ENCODE data around the gene DENND4B. TPM values are rescaled to one million over a fixed set of nuclear protein-coding genes. Genes with fewer than 3 reads are reported as not detected.

The DENND4B gene, protein sequence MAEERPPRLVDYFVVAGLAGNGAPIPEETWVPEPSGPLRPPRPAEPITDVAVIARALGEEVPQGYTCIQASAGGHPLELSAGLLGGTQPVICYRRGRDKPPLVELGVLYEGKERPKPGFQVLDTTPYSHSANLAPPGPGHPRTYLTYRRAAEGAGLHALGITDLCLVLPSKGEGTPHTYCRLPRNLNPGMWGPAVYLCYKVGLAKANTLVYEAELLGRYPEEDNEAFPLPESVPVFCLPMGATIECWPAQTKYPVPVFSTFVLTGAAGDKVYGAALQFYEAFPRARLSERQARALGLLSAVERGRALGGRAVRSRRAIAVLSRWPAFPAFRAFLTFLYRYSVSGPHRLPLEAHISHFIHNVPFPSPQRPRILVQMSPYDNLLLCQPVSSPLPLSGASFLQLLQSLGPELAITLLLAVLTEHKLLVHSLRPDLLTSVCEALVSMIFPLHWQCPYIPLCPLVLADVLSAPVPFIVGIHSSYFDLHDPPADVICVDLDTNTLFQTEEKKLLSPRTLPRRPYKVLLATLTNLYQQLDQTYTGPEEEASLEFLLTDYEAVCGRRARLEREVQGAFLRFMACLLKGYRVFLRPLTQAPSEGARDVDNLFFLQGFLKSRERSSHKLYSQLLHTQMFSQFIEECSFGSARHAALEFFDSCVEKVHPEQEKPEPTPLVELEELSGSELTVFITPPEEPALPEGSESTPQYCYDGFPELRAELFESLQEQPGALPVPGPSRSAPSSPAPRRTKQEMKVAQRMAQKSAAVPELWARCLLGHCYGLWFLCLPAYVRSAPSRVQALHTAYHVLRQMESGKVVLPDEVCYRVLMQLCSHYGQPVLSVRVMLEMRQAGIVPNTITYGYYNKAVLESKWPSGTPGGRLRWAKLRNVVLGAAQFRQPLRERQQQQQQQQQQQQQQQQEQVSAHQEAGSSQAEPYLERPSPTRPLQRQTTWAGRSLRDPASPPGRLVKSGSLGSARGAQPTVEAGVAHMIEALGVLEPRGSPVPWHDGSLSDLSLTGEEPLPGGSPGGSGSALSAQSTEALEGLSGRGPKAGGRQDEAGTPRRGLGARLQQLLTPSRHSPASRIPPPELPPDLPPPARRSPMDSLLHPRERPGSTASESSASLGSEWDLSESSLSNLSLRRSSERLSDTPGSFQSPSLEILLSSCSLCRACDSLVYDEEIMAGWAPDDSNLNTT (N-terminal part only)
- total RNA-seq: 21.6 and 33.1 TPM in 2 replicates

GRCh38 chr1:153946622-153947241, at the start of gene DENND4B:
Gene DENND4B (minus strand): TSS chr1:153946718. CDS start chr1:153944374, 2,344 bp downstream.

DNA sequence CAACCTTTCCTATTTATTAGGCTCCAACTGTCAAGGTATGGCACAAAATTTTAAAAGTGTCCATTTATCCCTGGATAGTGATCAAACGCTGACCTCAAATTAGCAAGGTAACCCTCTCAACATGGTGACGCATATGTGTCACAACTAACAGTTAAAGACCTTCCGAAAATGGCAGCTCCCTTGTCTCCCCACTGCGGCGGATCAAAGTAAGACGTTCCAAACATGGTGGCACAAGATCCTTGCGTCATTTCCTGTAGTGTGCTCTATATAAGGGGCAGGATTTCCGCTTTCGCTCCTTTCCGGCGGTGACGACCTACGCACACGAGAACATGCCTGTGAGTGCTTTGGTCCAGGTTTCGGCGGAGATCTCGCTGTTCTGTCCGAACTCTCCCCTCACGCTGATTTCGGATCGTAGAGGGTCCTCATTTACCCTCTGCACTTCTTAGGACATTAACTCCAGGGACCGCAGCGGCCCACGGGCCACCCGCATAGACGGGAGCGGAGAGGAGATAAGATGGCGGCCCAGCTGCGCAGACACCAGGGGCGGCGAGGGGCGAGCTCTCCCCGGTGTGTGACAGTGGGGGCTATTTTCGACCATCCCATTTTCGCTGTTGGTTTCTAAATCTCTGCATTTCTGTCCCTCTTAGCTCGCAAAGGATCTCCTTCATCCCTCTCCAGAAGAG, 44.1 kb upstream of the DENND4B start, which contains the start of gene RPS27:
TSS of gene RPS27 (plus strand) at position 295 of the 683 bp plus-strand sequence. CDS start at position 330, 35 bp downstream.

DNA sequence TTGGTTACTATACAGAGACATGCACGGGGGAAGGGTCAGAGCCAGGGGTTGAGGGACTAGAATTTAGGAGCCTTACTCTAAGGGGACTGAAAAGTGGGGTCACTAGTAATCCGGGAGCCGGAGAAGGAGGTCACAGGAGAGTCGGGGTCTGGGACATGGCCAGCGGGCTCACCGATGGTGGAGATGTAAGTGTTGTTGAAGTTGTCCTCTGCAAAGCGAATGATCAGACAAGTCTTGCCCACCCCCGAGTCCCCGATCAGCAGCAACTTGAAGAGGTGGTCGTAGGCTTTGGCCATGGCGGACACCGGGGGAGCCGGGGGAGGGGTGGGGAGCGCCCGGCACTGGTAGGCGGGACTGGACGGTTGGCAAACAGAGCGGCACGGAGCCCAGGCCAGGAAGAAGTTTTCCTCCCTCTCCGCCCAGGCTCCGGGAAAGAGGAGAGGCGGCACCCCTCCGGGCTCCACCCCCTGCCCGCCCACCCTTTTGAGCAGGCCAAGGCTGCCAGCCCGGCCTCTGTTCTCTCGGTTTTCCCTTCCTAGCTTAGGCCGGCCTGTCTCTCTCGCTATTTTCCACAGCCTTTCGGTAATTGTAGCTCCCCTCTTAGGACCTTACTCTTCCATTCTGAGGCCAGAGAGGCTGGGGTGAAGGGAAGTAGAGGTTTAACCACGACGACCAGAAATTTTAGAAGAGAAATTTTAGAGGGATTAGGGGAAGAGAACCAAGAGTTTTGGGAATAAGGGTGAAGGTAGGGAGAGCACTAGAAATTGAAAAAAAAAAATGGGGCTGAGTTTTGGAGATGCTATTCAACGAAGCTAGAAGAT, 39.6 kb upstream of the DENND4B start, which contains the start of gene RAB13:
TSS of gene RAB13 (minus strand) at position 399 of the 821 bp plus-strand sequence. CDS start at position 296, 103 bp downstream.

GRCh38 chr1:153977250-153978240, 31.0 kb upstream of the DENND4B start, which contains the start of gene JTB:
Gene JTB (minus strand): TSS chr1:153977674. CDS start chr1:153977252, 422 bp downstream.

GRCh38 chr1:153967107-153967999, 20.8 kb upstream of the DENND4B start, which contains the start of gene CREB3L4:
Gene CREB3L4 (plus strand): TSS chr1:153967902. CDS start chr1:153968526, 624 bp downstream.

GRCh38 chr1:153963030-153963849, 16.7 kb upstream of the DENND4B start, which contains the start of gene SLC39A1:
Gene SLC39A1 (minus strand): TSS chr1:153963537. CDS start chr1:153962715, 822 bp downstream.

DNA sequence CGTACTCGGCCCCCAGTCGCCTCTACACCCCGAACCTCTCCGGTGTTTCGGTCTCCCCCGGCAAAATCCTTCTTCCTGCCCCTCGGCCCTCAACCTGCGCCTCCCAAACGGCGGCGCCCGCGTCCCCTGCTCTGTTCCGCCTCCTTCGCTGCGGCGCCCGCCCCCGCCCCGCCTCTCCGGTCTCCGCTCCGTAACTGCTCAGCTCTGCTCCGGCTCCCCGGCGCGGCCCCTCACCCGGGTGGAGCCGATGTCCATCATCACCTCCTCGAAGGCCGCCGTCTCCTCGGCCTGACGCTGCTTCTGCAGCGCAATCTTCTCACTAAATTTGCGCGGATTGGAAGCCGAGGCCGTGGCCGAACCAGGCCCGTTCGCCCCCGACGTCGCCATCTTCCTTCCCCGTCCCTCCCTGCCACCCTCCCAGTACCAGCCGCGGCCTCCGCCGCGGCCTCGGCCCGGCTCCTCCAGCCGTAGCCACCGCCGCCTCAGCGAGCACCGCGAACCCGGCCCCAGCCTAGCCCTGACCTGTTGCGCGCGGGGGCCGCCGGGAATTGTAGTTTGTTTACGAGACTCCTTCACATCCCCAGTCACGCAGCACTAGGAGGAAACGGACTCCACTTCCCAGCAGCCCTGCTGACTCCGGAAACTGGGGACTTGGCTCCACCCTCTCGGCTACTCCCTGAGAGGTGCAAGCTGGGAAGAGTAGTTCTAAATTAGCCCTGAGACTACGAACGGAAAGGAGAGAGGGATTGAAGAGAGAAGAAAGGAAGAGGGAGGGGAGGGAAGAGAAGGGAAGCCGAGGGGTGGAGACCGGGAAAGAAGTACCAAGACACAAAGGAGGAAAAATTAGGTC, 11.8 kb upstream of the DENND4B start, which contains the start of gene CRTC2:
TSS of gene CRTC2 (minus strand) at position 502 of the 850 bp plus-strand sequence. CDS start at position 387, 115 bp downstream.

DNA sequence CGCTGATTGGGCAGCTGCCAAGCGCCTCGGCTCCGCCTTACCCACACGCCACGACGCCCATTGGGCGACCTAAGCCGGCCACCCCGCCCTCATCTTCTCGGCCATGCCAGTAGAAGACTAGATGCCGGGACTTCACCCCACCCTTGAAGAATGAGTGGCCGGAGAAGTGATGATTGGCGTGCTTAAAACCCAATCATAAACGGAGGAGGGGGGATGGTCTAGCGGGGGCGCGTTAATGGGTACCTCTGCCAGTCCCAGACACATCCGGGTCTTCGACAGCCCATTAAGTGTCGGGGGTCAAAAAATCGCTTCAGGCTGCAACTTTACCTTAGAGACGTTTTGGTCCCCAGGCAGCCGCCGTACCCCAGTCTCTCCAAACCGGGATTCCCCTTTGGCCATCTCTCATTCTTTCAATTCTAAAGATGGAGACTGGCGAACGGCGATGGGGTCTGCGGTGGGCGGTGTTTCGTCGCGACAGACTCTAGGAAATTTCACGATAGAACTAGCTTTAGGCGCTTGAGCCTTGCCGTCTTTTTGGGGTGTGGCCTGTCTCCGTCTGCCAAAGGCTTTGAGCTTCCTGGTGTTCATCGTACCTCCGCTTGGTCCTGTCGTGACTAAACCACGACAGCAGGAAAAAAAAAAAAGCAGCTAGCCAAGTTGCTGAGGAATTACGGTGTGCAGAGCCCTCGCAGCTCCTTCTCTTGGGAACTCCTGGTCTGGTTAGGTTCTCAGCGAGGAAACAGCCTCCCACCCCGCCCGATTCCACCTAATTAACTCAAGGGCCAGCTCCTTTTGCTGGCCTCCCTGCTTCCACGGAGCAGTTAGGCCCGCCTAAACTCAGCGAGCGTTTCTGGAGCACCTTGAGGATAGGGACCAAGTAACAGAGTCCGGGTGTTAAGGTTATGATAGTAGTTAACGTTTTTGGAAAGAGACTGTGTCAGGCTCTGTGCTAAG, 23.3 kb downstream of the DENND4B start, which contains the start of gene GATAD2B:
TSS of gene GATAD2B (minus strand) at position 1 of the 954 bp plus-strand sequence. CDS start 94,625 bp downstream, outside the sequence.

Small RNA genes within 50 kb of the gene (small RNA-seq; reads per million reads assigned to genes)
- gene AL831737.1: not detected
- gene MIR6737: not detected

Other genes starting within 250 kb of the DENND4B start
- 44.7 and 53.4 TPM in 2 replicates for gene INTS3, start 218.7 kb downstream of the DENND4B start, total RNA-seq
- gene SLC27A3, start 171.3 kb downstream of the DENND4B start, total RNA-seq: 9.5 and 14.3 TPM in 2 replicates
- 10.2 and 12.1 TPM in 2 replicates for gene GATAD2B, start 23.7 kb downstream of the DENND4B start, total RNA-seq
- 7.6 and 7.8 TPM in 2 replicates for gene CRTC2, start 11.9 kb upstream of the DENND4B start, total RNA-seq
- 120 and 123 TPM in 2 replicates for gene SLC39A1, start 16.8 kb upstream of the DENND4B start, total RNA-seq
- gene CREB3L4, start 21.2 kb upstream of the DENND4B start, total RNA-seq: 4.4 and 5.0 TPM in 2 replicates
- gene JTB, start 31.0 kb upstream of the DENND4B start, total RNA-seq: 96.4 and 102 TPM in 2 replicates
- 45.1 and 57.0 TPM in 2 replicates for gene RAB13, start 39.6 kb upstream of the DENND4B start, total RNA-seq
- gene RPS27, start 44.0 kb upstream of the DENND4B start, total RNA-seq: 743 and 1,008 TPM in 2 replicates
- 0.12 and 0.16 TPM in 2 replicates for gene NUP210L, start 208.4 kb upstream of the DENND4B start, total RNA-seq
- gene TPM3, start 245.4 kb upstream of the DENND4B start, total RNA-seq: 350 and 426 TPM in 2 replicates